ENCODE measurements around the gene CNN2. TPM values are rescaled to one million over a fixed set of nuclear protein-coding genes. Genes with fewer than 3 reads are reported as not detected.

CNN2 gene
- total and polyA plus RNA-seq, 2 of the 13 experiments (the other 11 are each of a cell fraction or from before 2014, with no cell fraction given) = 63.6 to 70.0 TPM

- TF ChIP-seq PRDM15 (CRISPR knock-in tag; IDR thresholded peaks at IDR 0.05) (no peak), ZNF552 (CRISPR knock-in tag; IDR thresholded peaks at IDR 0.05; ENCODE audit: borderline replicate concordance) (no peak), HDAC2 (CRISPR knock-in tag; IDR thresholded peaks at IDR 0.05) (no peak), MEIS2 (CRISPR knock-in tag; IDR thresholded peaks at IDR 0.05) (no peak), SP1 (IDR thresholded peaks at IDR 0.05) (no peak), SP1 (CRISPR knock-in tag; IDR thresholded peaks at IDR 0.05) (0 out of 2 replicates have a peak, but pooled peaks have one; percentile 10), FOXA3 (CRISPR knock-in tag; IDR thresholded peaks at IDR 0.05) (no peak), ZNF17 (CRISPR knock-in tag; IDR thresholded peaks at IDR 0.05) (no peak), ZNF513 (CRISPR knock-in tag; conservative IDR thresholded peaks at IDR 0.05) (no peak), ZNF775 (CRISPR knock-in tag; IDR thresholded peaks at IDR 0.05; ENCODE audit: borderline replicate concordance) (no peak), ZC3H4 (CRISPR knock-in tag; IDR thresholded peaks at IDR 0.05; ENCODE audit: borderline replicate concordance) (no peak), EED (CRISPR knock-in tag; IDR thresholded peaks at IDR 0.05) (no peak), BCL6 (CRISPR knock-in tag; IDR thresholded peaks at IDR 0.05) (no peak), STAG1 (CRISPR knock-in tag; IDR thresholded peaks at IDR 0.05) (no peak), TCF12 (IDR thresholded peaks at IDR 0.05) (no peak), TCF12 (CRISPR knock-in tag; IDR thresholded peaks at IDR 0.05) (no peak), AGO2 (optimal IDR thresholded peaks at IDR 0.05; ENCODE audit: low read depth, low read length) (peak; percentile 62), THAP7 (CRISPR knock-in tag; IDR thresholded peaks at IDR 0.05) (no peak)
- TF ChIP-seq, protein P1, sequence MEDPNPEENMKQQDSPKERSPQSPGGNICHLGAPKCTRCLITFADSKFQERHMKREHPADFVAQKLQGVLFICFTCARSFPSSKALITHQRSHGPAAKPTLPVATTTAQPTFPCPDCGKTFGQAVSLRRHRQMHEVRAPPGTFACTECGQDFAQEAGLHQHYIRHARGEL (CRISPR knock-in tag; IDR thresholded peaks at IDR 0.05) = no peak
- TF ChIP-seq, protein P2, sequence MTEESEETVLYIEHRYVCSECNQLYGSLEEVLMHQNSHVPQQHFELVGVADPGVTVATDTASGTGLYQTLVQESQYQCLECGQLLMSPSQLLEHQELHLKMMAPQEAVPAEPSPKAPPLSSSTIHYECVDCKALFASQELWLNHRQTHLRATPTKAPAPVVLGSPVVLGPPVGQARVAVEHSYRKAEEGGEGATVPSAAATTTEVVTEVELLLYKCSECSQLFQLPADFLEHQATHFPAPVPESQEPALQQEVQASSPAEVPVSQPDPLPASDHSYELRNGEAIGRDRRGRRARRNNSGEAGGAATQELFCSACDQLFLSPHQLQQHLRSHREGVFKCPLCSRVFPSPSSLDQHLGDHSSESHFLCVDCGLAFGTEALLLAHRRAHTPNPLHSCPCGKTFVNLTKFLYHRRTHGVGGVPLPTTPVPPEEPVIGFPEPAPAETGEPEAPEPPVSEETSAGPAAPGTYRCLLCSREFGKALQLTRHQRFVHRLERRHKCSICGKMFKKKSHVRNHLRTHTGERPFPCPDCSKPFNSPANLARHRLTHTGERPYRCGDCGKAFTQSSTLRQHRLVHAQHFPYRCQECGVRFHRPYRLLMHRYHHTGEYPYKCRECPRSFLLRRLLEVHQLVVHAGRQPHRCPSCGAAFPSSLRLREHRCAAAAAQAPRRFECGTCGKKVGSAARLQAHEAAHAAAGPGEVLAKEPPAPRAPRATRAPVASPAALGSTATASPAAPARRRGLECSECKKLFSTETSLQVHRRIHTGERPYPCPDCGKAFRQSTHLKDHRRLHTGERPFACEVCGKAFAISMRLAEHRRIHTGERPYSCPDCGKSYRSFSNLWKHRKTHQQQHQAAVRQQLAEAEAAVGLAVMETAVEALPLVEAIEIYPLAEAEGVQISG (CRISPR knock-in tag; IDR thresholded peaks at IDR 0.05) = no peak
These were observed 34.3 kb upstream of the CNN2 start (continued) for GRCh38 chr19:991932-992669.

Data from HepG2 (cell line).